ENCODE results near the gene DUSP7.
"Not testable (repeated sequence)": the region's sequence is repeated elsewhere in the genome, so short reads cannot be mapped to it uniquely, and the experiment has no call there.

DUSP7 gene

GRCh38 chr3:52041118-52041731 lies 15.1 kb downstream of the DUSP7 start:
- DNase-seq (ENCODE audit: insufficient read length) = no peak
- TF ChIP-seq TAF1 (IDR thresholded peaks at IDR 0.05; ENCODE audit: borderline replicate concordance, low read depth, low read length) (no peak), POLR2A (IDR thresholded peaks at IDR 0.05; ENCODE audit: low read depth, low read length) (no peak), POLR2AphosphoS5 (IDR thresholded peaks at IDR 0.05; ENCODE audit: low read depth, low read length) (no peak)
- FAIRE-seq = no peak

DNA sequence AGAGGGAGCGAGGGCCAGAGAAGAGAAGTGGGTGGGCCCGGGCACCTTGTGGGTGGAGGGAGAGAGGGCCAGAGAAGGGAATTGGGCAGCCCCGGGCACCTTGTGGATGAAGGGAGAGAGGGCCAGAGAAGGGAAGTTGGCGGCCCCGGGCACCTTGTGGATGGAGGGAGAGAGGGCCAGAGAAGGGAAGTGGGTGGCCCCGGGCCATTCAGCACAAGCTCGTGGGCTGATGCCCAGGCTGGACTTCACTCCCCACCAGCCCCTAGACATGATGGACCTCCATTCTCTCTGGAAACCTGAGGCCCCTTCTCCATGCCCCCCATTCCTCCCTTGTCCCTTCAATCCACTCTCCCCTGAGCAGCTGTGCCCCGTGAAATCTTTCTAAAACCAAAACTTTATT lies 15.8 kb downstream of the DUSP7 start:
- no peak for FAIRE-seq
- no peak for DNase-seq (ENCODE audit: insufficient read length)
- TF ChIP-seq POLR2AphosphoS5 (IDR thresholded peaks at IDR 0.05; ENCODE audit: low read depth, low read length) = no peak
- no peak for TF ChIP-seq POLR2A (IDR thresholded peaks at IDR 0.05; ENCODE audit: low read depth, low read length)
- no peak for TF ChIP-seq TAF1 (IDR thresholded peaks at IDR 0.05; ENCODE audit: borderline replicate concordance, low read depth, low read length)

DNA sequence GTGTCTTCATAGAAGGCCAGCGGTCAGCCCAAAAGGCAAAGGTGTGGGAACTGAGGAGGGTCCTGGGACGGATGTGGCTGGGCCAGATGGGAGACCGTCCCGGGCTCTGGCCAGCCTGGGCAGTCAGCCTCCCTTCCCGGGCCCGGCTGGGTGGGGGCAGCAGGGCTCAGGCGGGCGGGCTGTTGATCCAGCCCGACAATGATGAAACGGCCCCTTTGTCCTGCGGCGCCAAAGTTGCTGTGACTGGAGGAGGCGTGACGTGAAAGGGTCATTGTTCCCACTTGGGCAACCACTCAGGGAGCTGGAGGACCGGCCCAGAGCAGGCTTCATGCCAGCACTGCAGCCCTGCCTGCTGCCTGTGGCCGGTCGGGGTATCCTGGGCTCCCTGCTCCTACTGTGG lies 16.5 kb downstream of the DUSP7 start:
- no peak for TF ChIP-seq POLR2A (IDR thresholded peaks at IDR 0.05; ENCODE audit: low read depth, low read length)
- FAIRE-seq = no peak
- no peak for DNase-seq (ENCODE audit: insufficient read length)

GRCh38 chr3:52039426-52039825 lies 16.9 kb downstream of the DUSP7 start:
- no peak for TF ChIP-seq TAF1 (IDR thresholded peaks at IDR 0.05; ENCODE audit: borderline replicate concordance, low read depth, low read length)
- TF ChIP-seq POLR2A (IDR thresholded peaks at IDR 0.05; ENCODE audit: low read depth, low read length) = no peak
- no peak for TF ChIP-seq POLR2AphosphoS5 (IDR thresholded peaks at IDR 0.05; ENCODE audit: low read depth, low read length)
- DNase-seq (ENCODE audit: insufficient read length) = no peak
- no peak for FAIRE-seq

DNA sequence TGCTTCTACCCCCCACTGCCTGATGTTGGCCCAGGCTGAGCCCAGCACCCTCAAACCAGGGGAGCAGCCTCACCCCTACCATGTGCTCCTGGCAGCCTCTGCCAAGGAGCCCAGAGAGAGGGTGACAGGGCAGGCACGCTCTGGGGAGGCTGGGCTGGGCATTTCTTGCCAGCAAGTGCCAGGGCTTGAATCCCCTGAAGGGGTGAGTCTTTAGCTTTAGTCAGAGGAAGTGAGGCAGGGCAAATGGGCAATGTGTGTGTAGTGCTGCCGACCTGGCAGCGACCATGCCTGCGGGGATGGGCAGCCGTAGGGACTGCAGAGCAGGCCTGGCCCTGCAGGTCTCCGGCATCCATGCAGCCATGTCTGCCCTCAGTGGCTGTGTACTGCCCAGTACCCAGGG lies 18.1 kb downstream of the DUSP7 start:
- FAIRE-seq (no peak), DNase-seq (ENCODE audit: insufficient read length) (no peak)
- TF ChIP-seq POLR2A (IDR thresholded peaks at IDR 0.05; ENCODE audit: low read depth, low read length) (no peak), POLR2AphosphoS5 (IDR thresholded peaks at IDR 0.05; ENCODE audit: low read depth, low read length) (no peak), TAF1 (IDR thresholded peaks at IDR 0.05; ENCODE audit: borderline replicate concordance, low read depth, low read length) (no peak)

DNA sequence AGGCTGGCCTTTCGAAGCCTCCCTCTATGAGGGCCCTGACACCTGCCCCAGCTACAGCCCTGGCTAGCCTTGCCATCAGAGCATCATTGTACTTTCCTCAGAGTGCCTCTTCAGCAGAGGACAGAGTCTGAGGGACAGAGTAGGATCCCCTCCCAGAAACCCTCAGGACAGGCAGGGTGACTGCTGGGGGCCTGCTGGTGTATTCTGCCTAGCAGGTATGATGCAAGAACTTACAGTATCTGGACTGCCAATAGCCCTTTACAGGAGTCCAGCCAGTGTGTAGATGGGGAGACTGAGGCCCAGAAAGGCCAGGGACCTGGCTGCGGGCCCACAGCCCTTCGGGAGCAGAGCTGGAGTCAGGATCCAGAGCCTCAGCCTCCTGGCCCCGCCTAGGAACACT lies 19.1 kb downstream of the DUSP7 start:
- FAIRE-seq = no peak
- no peak for DNase-seq (ENCODE audit: insufficient read length)
- no peak for TF ChIP-seq POLR2AphosphoS5 (IDR thresholded peaks at IDR 0.05; ENCODE audit: low read depth, low read length)
- TF ChIP-seq TAF1 (IDR thresholded peaks at IDR 0.05; ENCODE audit: borderline replicate concordance, low read depth, low read length) = no peak
- TF ChIP-seq POLR2A (IDR thresholded peaks at IDR 0.05; ENCODE audit: low read depth, low read length) = no peak

DNA sequence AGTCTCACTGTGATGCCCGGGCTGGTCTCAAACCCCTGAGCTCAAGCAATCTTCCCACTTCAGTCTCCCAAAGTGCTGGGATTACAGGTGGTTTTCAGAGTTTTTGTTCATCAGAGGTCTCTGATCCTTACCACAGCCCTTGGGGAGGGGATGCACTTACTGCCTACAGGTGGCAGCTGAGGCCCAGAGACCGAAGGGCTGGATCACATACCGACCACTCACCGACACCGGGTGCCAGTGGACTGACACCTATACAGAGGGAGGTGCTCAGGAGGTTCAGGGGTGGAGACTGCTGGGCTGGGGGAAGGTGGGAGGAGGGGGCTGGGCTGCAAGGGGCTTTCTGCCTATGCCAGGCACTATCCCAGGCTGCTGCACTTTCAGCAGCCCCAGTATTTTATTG lies 19.5 kb downstream of the DUSP7 start:
- no peak for DNase-seq (ENCODE audit: insufficient read length)
- FAIRE-seq = no peak
- TF ChIP-seq POLR2A (IDR thresholded peaks at IDR 0.05; ENCODE audit: low read depth, low read length) = no peak
- no peak for TF ChIP-seq TAF1 (IDR thresholded peaks at IDR 0.05; ENCODE audit: borderline replicate concordance, low read depth, low read length)
- TF ChIP-seq POLR2AphosphoS5 (IDR thresholded peaks at IDR 0.05; ENCODE audit: low read depth, low read length) = no peak

DNA sequence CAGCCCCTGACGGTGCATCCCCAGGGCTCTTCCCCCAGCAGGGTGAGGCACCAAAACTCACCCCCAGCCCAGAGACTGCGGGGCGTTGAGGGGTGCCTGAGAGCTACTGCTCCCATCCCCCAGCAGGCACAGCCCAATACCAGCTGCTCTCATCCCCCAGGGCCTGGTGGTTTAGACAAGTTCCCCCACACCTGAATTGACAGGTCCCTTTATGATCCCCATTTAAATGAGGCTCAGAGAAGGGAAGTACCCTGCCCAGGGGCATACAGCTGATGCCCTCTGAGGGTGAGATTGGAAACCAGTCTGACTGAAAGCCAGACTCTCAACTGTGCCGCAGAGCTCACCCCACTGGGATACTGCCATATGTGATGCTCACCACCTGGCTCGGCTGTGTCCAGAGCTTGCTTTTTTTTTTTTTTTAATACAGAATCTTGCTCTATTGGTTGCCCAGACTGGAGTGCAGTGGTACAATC lies 20.1 kb downstream of the DUSP7 start:
- peak; percentile 62 for FAIRE-seq
- TF ChIP-seq TAF1 (IDR thresholded peaks at IDR 0.05; ENCODE audit: borderline replicate concordance, low read depth, low read length) (no peak), POLR2AphosphoS5 (IDR thresholded peaks at IDR 0.05; ENCODE audit: low read depth, low read length) (no peak), POLR2A (IDR thresholded peaks at IDR 0.05; ENCODE audit: low read depth, low read length) (no peak)
- no peak for DNase-seq (ENCODE audit: insufficient read length)

DNA sequence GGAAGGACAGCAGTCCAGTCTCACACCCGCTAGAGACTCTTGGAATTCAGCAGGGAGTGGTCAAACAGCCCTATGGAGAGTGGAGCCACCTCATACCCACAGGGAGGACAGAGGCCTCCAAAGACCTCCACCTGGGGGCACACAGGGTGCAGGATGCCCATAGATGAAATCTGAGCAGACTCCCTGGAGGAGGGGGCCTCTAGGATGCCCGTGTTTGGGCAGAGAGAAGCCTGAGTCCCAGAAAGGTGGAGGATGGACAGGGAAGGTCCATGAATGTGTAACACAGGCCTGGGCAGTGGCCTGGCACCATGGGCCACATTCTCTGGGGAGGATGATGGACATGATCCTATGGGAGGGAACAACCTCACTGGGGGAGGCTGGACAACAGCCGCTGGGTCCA lies 21.7 kb downstream of the DUSP7 start:
- FAIRE-seq (no peak), DNase-seq (ENCODE audit: insufficient read length) (no peak)
- TF ChIP-seq POLR2AphosphoS5 (IDR thresholded peaks at IDR 0.05; ENCODE audit: low read depth, low read length) (no peak), POLR2A (IDR thresholded peaks at IDR 0.05; ENCODE audit: low read depth, low read length) (no peak), TAF1 (IDR thresholded peaks at IDR 0.05; ENCODE audit: borderline replicate concordance, low read depth, low read length) (no peak)

- DNase-seq (ENCODE audit: insufficient read length) (no peak), FAIRE-seq (no peak)
- TF ChIP-seq TAF1 (IDR thresholded peaks at IDR 0.05; ENCODE audit: borderline replicate concordance, low read depth, low read length) (no peak), POLR2AphosphoS5 (IDR thresholded peaks at IDR 0.05; ENCODE audit: low read depth, low read length) (no peak), POLR2A (IDR thresholded peaks at IDR 0.05; ENCODE audit: low read depth, low read length) (no peak)
Observed at GRCh38 chr3:52034212-52034611, 22.2 kb downstream of the DUSP7 start.

DNA sequence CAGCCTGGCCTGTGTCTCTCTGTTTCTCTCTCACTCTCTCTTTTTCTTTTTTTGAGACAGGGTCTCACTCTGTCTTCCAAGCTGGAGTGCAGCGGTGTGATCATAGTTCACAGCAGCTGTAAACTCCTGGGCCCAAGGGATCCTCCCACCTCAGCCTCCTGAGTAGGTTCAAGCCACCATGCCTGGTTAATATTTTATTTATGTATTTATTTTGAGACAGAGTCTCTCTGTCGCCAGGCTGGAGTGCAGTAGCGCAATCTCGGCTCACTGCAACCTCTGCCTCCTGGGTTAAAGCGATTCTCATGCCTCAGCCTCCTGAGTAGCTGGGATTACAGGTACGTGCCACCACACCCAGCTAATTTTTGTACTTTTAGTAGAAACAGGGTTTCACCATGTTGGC lies 22.6 kb downstream of the DUSP7 start:
- not testable (repeated sequence) for FAIRE-seq; DNase-seq (ENCODE audit: insufficient read length)

GRCh38 chr3:52032702-52033408 lies 23.5 kb downstream of the DUSP7 start:
- TF ChIP-seq TAF1 (IDR thresholded peaks at IDR 0.05; ENCODE audit: borderline replicate concordance, low read depth, low read length) (no peak), POLR2A (IDR thresholded peaks at IDR 0.05; ENCODE audit: low read depth, low read length) (no peak), POLR2AphosphoS5 (IDR thresholded peaks at IDR 0.05; ENCODE audit: low read depth, low read length) (no peak)
- FAIRE-seq = no peak
- no peak for DNase-seq (ENCODE audit: insufficient read length)
